PC-9 (cell line): Measurements from ENCODE around the gene IFNA17.

Experiments
- CTCF ChIP-seq: fragments of 200-600 bp; sonication (generic); conservative IDR thresholded peaks from 2 replicates; pipeline ENCODE4 v1.6.1; 2017; ENCODE audit warnings: mixed run types, antibody characterized with exemption, mild to moderate bottlenecking, moderate library complexity
- EZH2 ChIP-seq: fragments of 200-600 bp; sonication (generic); IDR thresholded peaks from 2 replicates; pipeline ENCODE4 v1.8.0; 2017; ENCODE audit warnings: antibody characterized with exemption, low read depth

- TF ChIP-seq CTCF (no peak), EZH2 (no peak)
These were observed 22.8 kb downstream of the IFNA17 start for GRCh38 chr9:21205204-21205603.
